Measurements from ENCODE around the gene HSBP1. TPM values are rescaled to one million over a fixed set of nuclear protein-coding genes. Genes with fewer than 3 reads are reported as not detected.

Gene HSBP1
- total and polyA plus RNA-seq, 9 of the 15 experiments (the other 6 are each of a cell fraction or from before 2014, with no cell fraction given) = 84.9 to 677 (median 204) TPM

GRCh38 chr16:83826146-83826913 lies 18.6 kb downstream of the HSBP1 start (continued):
- no peak for TF ChIP-seq RREB1 (CRISPR knock-in tag; IDR thresholded peaks at IDR 0.05)
- no peak for TF ChIP-seq POLR2G (IDR thresholded peaks at IDR 0.05; ENCODE audit: low read depth, low read length)
- no peak for TF ChIP-seq E2F4 (CRISPR knock-in tag; IDR thresholded peaks at IDR 0.05; ENCODE audit: low read depth)
- TF ChIP-seq POU5F1 (IDR thresholded peaks at IDR 0.05; ENCODE audit: borderline replicate concordance, low read depth, low read length, partially characterized antibody) = no peak
- no peak for TF ChIP-seq HLTF (IDR thresholded peaks at IDR 0.05)
- TF ChIP-seq KAT8 (IDR thresholded peaks at IDR 0.05; ENCODE audit: low read depth) = no peak
- TF ChIP-seq NRF1 (conservative IDR thresholded peaks at IDR 0.05 in 1 of 2, IDR thresholded peaks at IDR 0.05 in 1 of 2) = no peak
- no peak for TF ChIP-seq BACH1 (tag; IDR thresholded peaks at IDR 0.05)
- 0 out of 2 replicates have a peak, but pooled peaks have one; percentile 55 for TF ChIP-seq ZNF511 (CRISPR knock-in tag; IDR thresholded peaks at IDR 0.05)
- TF ChIP-seq ATF6 (CRISPR knock-in tag; IDR thresholded peaks at IDR 0.05) = no peak
- TF ChIP-seq ZNF77 (CRISPR knock-in tag; IDR thresholded peaks at IDR 0.05) = no peak

Data from K562 (cell line).